DMS79 treated with DMSO at 0.1 percent for 48 hours (cell line): ENCODE data around the gene PKNOX2.

Experiments
- DNase-seq: peaks from one replicate; lab custom pipeline; 2025; lab: John Stamatoyannopoulos, UW

The PKNOX2 gene

DNA sequence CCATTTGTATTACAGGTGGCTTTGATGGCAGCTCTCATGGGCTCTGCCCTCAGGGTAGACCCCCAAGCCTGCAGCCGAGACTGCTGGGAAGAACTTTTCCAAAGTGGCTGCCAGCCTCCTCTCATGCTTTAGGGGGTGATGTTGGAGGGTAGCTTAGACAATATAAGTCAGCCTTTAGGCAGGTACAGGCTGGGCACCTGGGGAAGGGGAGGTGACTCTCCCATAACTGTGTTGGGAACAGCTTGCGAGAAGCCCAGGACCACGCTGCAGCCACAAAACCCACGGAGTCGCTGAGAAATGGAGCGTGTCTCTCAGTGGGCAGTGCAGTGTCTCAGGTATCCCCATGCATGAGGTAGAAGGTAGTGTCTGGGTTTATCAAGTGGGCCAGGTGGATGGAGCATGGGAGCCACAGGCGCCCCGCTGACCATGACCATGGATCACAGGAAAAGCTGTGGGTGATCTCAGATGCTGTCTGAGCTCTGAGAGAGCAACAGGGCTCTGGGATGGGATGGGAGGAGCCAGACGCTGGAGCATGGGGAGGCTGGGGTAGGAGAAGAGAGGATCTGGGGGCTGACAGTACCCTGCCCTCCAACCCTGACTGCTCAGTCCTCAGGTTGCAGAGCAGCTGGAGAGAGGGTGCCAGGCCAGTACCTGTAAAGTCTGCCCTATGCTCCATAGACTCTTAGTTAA lies 216.3 kb downstream of the PKNOX2 start:
- no peak for DNase-seq

GRCh38 chr11:125381499-125382044 lies 217.0 kb downstream of the PKNOX2 start:
- no peak for DNase-seq

DNA sequence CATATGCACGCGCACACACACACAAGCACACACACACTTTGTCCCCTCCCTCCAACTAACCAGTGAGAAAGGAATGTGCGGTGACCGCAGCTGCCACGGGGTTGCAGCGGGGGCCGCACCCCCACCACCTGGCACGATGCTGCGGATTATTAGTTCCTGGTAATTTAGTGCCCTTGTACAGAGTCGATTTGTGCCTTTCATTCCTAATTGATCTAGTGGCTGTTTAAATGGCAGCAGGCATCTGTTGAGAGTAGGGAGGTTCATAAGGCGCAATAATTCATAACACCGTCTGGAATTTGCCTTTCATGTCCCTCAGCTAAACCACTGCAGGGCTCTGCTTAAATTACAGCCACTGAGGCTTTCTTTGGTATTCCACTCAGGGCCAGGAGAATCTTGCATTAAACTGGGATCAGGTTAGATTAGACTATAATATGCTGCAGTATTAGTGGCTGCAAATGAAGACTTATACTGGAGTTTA lies 217.8 kb downstream of the PKNOX2 start:
- no peak for DNase-seq

DNA sequence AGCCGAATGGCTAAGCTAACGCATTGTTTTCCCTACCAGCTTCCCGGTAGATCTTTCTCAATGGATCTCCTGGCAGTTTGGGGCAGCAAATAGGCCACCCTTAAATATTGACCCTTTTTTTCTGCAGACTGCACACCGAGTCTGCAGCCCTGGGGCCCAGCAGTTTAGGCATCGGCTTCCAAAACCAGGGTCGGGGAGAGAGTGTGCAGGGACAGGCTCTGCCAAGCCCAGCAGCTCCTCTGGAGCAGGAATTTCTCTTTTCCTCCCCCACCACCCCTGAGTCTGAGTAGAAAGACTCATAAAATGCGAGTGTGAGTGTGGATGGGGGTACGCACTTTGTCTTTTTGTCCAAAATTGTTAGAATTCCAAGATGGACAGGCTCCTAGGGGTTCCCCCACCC lies 218.3 kb downstream of the PKNOX2 start:
- DNase-seq: no peak

GRCh38 chr11:125384825-125385224 lies 220.3 kb downstream of the PKNOX2 start:
- DNase-seq: no peak

DNA sequence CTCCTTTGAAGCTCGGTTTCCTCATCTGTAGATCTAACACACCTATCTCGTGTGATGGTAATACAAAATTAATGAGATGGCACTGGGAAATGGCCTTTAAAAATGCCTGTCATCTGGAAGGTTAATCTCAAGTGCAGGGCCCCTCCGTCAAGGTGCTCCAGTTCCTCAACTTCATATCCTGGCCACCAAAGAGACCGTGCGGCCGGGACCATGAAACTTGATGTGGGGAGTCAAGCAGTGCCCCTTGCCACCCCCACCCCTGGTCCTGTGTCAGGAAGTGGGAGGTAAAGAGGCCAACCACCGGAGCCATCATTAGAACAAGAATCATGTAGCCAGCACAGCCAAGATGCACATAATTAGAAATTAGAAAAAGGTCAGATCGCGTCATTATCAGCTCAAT lies 223.3 kb downstream of the PKNOX2 start:
- DNase-seq: no peak

- no peak for DNase-seq
These were observed 224.1 kb downstream of the PKNOX2 start for GRCh38 chr11:125388611-125389010.

GRCh38 chr11:125389339-125390166 lies 225.0 kb downstream of the PKNOX2 start:
- DNase-seq: no peak

DNA sequence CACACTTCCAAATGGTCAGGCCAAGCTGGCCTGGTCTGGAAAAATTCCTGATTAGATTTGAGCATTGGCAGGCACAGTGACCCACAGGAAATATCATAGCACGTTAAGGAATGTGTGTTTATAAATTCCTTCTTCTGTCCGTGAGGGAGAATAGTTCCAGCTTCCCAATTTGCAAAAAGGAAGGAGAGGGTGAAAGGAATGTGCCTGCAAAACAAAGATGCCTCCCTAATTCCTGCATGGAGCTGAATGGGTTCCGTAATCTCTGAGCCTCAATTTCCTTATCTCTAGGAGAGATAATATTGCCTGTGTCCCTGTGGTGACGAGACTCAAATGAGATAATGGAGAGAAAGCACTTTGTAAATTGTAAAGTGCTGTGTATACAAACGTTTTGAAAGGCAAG lies 226.4 kb downstream of the PKNOX2 start:
- DNase-seq: no peak

- no peak for DNase-seq
These were observed 228.8 kb downstream of the PKNOX2 start for GRCh38 chr11:125393331-125393730.

- peak; percentile 92 for DNase-seq
These were observed 229.7 kb downstream of the PKNOX2 start for GRCh38 chr11:125394296-125394695.

DNA sequence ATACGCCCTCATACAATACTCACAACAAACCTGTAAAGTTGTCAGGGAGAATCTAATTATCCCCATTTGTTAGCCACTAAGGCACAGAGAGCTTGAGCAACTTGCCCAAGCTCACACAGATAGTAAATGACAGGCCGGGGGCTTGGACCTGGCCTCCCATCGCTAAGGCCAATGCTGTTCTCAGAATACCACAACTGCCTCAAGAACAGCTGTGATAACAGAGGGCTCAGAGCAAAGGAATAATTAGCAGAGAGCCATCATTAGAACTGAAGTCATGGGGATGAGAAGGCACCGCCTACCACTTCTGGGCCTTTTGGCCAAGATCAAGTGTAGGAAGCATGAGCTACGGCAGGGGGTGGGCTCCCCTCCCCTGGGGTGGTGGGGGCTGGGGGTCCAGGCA lies 232.9 kb downstream of the PKNOX2 start:
- no peak for DNase-seq

- no peak for DNase-seq
These were observed 233.9 kb downstream of the PKNOX2 start for GRCh38 chr11:125398475-125398874.

DNA sequence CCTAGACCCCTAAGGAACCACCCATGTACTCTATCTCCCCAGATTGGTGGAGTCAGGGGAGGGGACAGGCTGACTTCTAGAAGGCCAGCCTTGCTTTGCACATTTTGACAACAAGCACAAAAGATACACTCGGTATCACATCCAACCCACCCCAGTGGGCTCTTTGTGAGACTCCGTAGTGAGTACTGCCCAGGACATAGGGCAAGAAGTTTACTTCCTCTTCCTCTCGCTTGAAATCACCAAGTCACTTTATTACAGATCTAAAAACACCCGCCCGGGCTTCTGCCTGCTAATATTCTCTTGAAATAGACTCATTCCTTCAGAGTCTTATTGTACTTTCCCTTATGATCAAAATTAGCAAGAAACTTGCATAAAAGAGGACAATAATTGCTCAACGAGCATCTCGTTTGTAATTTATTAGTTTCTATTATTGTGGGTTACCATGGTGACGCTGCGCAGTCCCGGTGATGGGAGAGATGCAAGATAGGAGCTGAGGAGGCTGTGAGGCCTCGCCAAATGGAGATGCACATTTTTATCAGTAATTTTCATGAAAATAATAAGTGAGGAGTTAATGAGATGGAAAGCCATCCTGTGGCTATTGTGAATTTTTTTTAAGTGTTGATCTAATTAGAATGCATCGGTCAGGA lies 234.6 kb downstream of the PKNOX2 start:
- DNase-seq: no peak

- DNase-seq: no peak
These were observed 235.4 kb downstream of the PKNOX2 start for GRCh38 chr11:125399945-125400344.

GRCh38 chr11:125401235-125401634 lies 236.7 kb downstream of the PKNOX2 start:
- no peak for DNase-seq

DNA sequence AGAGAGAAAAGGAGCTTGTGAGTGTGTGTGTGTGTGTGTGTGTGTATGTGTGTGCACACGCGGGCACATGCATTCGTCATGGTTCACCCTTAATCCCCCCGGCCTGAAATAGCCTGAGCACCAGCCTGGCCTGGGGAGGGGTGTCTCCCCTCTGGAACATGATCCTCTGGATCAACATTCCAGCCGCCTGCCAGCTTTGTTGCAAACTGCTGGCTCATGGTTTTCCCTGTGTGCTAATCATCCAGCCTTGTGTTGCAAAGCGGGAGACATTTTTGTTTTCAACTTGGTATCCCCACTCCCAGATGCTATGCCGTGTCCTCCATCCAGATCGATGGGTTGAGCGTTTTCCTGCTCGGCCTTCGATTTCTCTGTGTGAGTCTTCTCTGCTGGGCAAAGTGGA lies 237.2 kb downstream of the PKNOX2 start:
- no peak for DNase-seq

- no peak for DNase-seq
These were observed 237.9 kb downstream of the PKNOX2 start for GRCh38 chr11:125402435-125402834.

- peak; percentile 32 for DNase-seq
These were observed 239.7 kb downstream of the PKNOX2 start for GRCh38 chr11:125404157-125404810.

DNA sequence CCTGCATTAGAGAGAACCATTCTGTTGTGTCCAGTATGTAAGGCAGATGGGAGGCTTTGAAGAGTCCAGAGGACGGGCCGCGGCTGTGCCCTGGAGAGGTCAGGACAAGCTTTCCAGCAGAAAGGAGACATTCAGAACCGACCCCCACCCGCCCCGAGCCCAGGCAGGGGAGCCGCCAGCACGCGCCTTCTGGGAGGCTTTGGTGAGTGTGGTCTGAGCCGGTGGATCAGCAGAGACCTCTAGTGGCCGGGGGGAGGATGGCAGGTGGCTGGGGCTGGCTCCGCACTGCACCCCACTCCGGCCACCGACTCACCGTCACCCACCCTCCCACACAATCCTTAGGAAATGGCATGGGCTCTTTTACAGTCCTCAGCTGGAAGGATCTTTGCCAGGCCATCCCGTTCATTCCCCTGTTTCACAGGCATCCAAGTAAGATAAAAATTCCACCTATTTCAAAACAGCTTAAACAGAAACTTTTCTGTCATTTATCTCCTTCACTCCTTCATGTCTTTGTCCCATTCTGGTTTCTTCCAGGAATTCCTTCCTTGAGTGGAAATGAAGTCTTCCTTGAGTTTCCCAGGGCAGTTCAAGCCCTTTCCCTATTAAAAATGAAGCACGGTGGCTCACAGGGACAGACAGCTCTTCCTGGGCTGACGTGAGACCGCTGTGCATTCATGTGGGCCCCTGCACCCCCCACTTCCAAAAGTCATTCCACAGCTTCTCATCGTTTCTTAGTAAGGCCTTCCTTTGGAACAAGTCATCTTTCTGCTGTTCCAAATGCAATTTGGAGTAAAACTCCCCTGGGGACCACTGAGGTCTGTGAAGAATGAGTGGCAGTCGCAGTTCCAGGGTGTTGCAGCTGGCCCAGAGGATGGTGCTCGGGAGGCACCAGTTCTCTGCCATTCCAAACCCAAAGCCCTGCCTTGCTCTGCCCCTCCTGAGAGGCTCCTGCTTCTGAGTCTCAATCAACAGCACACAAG lies 240.6 kb downstream of the PKNOX2 start:
- DNase-seq: peak; percentile 49

- no peak for DNase-seq
These were observed 242.5 kb downstream of the PKNOX2 start for GRCh38 chr11:125407046-125407445.
